NCI-H146 treated with DMSO at 0.1 percent for 48 hours (cell line): ENCODE data around the gene C12orf43.

Experiments
- DNase-seq: peaks from one replicate; lab custom pipeline; 2025; ENCODE audit not compliant: unreplicated experiment; lab: John Stamatoyannopoulos, UW

Gene C12orf43

DNA sequence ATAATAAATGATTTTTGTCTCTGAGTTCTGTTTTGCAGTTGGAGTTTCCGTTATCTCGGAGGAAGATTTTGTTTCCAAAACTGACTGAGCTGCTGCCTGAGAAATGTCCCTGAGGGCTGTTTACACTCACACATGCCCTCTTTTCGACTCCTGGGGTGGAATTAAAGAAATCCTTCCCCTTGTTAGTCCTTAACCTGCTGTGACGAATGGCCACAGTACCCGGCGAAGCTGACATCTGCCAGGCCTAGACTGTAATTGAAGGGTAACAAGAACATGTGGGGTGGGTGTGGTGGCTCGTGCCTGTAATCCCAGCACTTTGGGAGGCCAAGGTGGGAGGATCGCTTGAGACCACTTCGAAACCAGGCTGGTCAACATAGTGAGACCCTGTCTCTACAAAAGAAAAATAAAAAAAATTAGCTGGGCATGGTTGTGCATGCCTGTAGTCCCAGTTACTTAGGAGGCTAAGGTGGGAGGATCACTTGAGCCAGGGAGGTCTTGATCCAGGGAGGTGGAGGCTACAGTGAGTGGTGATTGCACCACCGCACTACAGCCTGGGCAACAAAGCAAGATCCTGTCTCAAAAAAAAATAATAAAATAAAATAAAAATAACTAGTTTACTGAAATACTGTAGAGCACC lies 14.4 kb upstream of the C12orf43 start:
- DNase-seq, result no peak

DNA sequence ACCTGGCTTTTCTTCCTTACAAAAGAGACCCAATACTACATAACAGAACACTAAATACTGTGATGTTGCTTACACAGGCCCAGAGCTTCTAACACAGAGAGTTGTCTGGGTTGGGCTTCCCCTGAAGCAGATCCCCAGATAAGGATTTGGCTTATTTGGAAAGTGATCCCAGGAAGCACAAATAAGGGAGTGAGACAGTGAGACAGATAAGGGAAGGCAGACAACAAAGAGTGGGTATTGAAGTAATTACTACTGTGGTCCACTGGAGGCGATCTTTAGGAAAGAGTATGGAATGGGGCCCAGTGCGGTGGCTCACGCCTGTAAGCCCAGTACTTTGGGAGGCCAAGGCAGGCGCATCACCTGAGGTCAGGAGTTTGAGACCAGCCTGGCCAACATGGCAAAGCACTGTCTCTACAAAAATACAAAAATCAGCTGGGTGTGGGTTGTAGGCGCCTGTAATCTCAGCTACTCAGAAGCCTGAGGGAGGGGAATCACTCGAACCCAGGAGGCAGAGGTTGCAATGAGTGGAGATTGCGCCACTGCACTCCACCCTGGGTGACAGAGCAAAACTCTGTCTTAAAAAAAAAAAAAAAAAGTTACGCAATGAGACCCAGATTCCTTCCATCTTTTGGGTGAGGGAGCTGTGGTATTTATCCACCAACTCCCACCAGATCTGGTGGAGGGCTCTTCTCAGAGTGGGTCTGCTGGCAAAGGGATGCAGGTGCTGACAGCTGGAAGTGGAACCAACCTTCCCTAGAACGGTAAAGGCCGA lies 10.2 kb upstream of the C12orf43 start:
- peak; percentile 18 for DNase-seq

DNA sequence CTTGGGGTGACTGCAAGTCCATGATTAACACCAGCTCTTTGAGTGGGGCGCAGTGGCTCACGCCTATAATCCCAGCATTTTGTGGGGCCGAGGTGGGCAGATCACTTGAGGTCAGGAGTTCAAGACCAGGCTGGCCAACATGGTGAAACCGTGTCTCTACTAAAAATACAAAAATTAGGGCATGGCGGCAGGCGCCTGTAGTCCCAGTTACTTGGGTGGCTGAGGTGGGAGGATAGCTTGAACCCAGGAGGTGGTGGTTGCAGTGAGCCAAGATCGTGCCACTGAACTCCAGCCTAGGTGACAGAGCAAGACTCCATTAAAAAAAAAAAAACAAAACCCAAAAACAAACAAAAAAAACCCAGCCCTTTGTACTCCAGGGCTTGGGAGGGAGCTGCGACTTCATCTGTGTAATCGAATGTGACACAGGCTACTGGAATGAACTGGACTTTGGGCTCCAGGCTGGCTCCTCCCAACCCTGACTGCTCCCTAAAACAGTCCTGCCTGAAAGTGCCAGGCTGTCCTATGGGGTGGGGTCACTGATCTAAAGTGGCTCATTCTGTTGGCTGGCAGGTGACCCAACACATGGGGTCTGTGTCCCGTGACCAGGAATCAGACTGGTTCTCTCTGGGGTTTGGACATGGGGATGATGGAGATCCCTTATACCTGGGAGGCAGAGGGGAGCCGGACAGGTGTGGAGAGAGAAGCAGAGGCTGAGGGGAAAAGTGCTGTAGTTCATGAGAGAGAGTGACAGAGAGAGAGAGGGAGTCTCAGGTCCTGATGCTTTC lies 9.3 kb upstream of the C12orf43 start:
- DNase-seq, result no peak

DNA sequence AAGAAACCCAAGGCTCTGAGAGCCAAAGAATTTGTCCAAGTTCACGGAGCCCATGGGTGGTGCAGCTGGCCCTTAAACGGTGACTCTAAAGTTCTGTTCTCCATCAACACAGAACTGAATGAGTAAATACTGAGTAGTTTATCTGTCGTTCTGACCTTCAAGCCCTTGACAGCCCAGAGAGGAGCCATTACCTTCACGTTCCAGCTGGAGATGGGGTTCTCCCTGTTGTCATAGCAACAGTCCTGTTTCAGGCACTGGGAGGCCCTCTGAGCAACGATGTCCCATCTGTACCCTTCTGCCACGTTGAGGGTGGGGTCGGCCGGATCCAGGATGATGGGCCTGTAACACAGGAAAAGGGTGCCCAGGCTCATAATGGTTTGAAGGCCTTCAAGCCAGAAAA lies 7.5 kb upstream of the C12orf43 start:
- no peak for DNase-seq

DNA sequence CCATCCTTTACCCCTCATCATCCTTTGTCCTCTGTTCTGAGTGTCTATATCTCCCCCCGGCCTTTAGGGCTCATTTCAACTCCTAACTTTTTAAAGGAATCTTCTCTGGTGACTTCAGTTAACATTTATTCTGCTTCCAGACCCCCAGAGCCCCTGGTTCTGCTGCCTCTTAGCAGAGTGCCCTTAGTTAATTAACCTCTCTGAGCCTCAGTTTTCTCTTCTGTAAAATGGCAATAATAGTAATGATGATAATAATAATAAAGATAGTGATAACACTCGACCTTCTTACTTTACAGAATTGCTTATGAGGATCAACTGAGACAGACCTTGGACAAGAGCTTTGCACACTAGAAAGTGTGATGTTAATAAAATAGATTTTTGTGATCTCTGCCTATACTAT lies 6.4 kb upstream of the C12orf43 start:
- no peak for DNase-seq

DNA sequence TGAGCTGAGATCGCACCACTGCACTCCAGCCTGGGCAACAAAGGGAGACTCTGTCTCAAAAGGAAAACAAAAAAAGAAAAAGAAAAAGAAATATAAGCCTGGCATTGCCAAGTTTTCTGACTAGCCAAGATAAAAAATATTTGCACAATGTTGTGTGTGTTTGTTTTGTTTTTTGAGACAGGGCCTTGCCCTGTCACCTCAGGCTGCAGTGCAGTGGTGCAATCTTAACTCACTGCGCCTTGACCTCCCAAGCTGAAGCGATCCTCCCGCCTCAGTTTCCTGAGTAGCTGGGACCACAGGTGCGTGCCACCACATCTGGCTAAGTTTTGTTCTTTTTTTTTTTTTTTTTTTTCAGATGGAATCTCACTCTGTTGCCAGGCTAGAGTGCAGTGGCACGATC lies 5.5 kb upstream of the C12orf43 start:
- DNase-seq, result no peak

DNA sequence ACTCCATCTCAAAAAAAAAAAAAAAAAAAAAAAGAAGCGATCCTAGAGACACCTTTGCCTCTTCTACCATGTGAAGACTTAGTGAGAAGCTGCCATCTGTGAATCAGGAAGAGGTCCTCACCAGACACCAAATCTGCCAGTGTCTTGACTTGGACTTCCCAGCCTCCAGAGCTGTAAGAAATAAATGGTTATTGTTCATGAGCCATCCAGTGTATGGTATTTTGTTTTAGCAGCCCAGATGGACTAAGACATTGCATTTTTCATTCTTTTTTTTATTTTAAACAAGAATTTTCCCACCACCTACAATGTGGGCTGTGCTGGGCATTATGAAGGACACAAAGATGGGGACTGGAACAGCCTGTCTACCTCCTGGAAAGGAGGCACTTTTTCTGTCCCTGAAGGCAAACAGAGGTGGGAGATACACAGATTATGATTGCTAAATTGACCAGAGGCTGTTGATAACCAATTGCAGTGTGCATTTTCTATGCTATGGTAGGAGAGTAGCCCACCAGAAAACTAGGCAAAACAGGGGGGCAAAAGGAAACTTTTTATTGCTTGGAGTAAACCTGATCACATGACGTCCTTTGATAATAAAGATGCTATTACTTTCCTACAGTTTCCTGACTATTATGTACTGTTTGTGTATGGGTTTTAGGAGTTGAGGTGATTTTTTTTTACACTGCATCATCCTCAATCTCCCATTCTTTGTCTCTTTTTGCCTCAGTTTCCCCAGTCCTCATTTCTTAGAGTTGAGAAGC lies 2.8 kb upstream of the C12orf43 start:
- no peak for DNase-seq

DNA sequence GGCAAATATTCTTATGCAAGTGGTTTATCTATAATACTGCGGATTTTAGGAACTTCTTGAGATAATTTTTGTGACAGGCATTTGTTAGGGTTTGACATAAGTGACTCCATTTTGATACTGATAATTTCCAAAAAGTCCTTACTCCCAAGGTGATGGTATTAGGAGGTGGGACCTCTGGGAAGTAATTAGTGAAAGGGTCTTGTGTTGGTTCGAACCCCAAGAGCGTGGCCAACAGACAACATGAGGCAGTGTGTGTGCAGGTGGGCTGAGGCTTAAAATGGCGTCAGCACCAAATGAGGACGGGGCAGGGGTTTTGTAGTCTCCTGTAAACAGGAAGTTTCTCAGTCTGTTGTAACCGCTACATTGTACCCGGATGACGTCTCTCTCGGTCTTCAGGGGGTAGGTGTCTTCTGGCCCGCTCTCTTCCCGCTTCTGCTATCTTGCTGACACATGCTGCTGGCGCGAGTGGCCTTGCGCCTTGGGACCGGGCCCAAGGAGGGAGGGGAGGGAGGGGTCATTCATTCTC lies 1.7 kb upstream of the C12orf43 start:
- no peak for DNase-seq

DNA sequence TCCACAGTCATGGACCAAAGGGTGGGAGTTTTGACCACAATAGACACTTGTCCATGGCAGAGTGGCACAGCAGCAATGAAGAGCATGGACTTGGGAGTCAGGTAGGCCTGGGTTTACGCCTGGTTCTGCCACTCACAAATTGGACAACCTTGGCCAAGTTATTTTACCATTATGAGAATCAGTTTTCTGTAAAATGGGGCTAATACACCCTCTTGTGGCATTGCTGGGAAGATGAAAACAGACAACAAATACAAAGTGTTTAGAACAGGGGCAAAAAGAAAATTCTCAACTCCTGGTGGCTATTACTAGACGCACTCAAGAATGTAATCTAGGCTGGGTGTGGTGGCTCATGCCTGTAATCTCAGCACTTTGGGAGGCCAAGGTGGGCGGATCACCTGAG lies 2.6 kb downstream of the C12orf43 start:
- DNase-seq, result no peak

DNA sequence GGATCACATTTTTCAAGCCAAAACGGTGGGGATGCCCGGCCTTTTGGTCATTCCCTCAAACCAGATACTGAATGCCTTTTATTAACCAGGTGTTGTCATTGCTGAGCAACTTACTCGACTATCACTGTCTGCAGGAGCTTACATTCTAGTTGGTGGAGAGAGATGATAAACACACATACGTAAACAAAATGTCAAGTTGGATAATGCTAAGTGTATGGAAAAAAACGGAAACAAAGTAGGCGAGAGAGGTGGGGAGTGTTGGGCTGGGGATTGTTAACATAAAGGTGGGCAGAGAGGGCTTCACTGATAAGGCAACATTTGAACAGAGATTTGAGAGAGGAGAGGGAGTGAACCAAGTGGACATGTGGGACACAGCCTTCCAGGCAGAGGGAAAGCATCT lies 4.5 kb downstream of the C12orf43 start:
- DNase-seq, result no peak

DNA sequence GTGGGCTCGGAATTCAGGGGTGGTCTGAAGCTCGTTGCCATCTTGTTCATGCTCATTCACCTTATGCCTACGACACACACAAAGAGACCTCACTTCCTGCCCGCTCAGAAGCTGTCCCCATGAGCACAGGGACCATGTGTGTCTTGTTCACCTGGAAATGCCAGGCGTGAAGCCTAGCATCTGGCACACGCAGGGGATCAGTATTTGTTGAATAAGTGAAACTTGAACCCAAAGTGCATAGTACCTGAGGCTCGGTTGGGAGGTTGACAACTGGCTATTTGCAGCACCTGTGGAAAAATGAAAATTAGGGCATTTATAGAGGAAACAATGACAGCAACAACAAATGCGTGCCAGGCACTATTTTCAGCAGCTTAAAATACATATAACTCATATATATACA lies 5.4 kb downstream of the C12orf43 start:
- no peak for DNase-seq

DNA sequence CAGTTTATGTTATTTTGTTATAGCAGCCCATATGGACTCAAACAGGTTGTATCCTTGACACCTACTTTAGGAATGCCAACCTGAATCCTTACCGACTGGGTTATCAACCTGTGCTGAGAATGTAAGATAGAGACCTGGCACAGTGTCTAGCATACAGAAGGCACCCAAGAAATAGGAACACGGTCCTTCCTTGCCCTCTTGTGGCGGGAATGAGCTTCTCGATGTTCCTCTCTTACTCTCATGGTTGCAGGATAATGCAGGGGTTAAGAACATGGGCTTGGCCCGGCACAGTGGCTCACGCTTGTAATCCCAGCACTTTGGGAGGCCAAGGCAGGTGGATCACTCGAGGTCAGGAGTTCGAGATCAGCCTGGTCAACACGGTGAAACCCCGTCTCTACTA lies 6.5 kb downstream of the C12orf43 start:
- DNase-seq, result no peak

DNA sequence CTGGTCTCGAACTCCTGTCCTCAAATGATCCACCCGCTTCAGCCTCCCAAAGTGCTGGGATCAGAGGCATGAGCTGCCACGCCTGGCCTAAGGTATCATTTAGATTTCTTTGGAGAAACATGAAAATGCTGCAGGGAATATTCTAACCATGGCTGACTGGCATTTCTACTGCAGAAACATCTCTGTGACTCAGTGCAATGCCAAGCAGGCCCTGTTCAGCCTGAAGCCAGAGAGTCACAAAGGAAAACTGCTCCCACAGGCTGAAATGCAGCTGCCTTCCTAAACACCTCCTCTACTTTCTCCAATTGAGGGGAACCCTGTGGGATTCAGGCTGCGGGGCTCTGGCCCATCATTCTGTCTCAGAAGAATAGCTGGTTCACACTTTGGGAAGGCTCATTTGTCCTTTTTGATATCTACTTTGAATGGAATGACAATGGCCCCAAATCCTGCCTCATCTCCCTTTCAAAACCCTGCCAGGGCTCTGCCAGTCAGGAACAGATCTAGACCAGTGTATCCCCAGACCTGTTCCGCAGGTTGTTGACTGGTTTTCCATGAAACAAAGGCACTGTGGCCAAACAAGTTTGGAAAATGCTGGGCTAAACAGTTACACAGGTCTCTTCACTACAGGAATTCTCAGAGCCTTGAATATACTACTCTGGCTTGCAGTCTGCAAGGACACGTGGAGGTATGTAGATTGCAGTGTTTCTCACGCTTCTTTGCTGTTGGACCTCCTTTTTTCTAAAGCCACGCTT lies 7.8 kb downstream of the C12orf43 start:
- no peak for DNase-seq

DNA sequence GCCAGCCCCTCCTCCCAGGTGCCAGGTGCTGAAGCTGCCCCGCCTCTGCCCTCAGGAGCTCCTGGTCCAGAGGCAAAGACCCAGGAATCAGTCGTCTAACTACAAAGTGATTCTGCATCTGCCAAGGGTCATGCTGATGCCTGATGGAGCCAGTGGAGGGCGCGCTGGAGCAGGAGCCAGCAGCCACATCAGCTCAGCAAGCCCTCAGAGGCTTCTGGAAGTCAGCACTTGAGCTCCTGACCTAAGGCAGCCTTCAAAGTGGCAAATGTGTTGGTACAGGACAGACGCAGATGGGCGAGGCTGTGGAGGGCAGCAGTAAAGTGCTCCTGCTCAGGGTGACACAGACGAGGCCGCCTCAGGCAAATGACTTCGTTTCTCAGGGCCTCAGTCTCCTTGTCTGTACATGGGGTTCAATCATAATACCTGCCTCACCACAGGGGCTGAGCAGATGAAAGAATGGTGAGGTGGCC lies 10.9 kb downstream of the C12orf43 start:
- DNase-seq, result no peak

DNA sequence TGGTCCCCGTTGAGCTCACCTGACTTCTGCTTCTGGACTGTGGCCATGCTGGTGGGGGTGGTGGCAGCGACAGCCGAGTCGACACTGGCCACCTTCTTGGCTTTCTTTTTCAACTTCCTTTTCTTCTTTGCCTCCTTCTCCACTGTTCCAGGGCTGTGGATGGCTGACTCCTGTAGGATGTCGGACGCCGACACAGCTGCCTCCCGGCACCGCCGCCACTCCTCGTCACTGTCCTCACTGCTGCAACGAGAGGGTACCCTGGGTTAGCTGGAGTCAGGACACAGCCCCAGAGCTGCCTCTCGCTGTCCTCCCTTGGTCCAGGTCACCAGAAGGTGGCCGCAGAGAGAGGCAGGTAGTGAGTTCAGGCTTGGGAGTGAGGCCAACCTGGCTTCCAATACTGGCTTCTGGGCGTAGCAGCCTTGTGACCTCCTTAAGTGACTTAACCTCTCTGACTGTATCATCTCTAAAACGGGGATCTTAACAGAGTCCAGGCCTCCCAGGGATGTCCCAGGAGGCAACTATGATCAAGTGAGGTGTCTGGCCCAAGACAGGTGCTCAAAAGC lies 12.0 kb downstream of the C12orf43 start:
- no peak for DNase-seq

DNA sequence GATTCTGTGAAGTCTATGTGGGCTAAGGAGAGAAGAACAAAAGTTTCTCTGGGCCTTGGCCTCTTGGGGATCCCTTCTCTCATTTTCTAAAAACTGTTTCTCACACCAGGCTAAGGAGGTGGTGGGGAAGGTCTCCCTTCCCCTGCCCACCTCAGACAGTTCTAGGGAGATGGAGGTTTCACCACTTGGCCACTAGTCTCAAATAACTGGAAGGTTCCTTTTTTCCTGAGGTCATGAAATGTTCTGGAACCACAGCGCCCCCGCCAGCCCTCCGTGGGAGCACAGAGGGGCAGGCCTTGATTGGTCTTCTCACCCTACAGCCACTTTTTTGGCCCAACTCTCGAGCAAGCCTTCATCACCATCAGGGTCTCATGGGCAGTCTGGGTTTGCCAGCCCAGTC lies 12.6 kb downstream of the C12orf43 start:
- DNase-seq, result no peak

DNA sequence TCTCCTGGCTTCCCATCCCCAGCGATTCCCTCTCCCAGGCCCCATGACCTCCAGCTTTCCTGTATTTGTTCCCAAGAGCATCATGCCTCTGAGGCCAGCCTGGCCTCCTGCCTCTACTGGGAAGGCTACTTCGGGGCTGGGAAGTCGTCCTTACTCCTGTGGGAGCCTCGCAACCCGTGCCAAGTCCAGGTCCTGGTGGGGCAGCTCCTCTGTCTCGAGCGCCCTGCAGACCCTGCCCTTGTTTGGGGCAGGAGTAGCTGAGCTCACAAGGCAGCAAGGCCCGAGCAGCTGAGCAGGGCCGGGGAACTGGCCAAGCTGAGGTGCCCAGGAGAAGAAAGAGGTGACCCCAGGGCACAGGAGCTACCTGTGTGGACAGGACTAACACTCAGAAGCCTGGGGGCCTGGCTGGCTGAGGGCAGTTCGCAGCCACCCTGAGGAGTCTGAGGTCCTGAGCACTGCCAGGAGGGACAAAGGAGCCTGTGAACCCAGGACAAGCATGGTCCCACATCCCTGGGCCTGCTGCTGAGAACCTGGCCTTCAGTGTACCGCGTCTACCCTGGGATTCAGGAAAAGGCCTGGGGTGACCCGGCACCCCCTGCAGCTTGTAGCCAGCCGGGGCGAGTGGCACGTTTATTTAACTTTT lies 14.3 kb downstream of the C12orf43 start:
- no peak for DNase-seq

DNA sequence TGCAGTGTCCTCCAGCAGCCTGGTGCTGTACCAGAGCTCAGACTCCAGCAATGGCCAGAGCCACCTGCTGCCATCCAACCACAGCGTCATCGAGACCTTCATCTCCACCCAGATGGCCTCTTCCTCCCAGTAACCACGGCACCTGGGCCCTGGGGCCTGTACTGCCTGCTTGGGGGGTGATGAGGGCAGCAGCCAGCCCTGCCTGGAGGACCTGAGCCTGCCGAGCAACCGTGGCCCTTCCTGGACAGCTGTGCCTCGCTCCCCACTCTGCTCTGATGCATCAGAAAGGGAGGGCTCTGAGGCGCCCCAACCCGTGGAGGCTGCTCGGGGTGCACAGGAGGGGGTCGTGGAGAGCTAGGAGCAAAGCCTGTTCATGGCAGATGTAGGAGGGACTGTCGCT lies 15.2 kb downstream of the C12orf43 start:
- no peak for DNase-seq

DNA sequence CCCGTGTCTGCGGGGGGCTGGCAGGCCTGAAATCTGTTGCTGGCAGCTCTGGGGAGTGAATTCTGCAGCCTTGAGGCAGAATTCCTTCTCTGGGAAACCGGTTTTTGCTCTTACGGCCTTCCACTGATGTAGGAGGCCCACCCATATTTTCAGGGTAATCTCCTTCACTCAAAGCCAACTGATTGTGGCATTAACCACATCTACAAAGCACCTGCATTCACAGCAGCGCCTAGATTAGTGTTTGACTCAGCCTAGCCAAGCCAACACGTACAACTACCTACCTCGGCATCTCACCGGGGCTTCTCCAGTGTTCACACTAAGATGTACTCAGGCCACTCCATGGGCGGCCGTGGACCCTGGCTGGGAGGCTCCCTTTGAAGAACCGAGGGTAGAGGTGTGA lies 15.8 kb downstream of the C12orf43 start:
- DNase-seq, result no peak
